Fibroblast of mammary gland (primary cell): ENCODE measurements around the gene GBE1.
A peak's percentile ranks its signal among the peaks of the same experiment; 100 is the strongest.

ENCODE experiments used
- DNase-seq: peaks from one replicate; pipeline ENCODE4 v3.0.0-alpha.2; 2010; ENCODE audit warnings: low read depth
- H3K4me3 ChIP-seq: 2 replicates; pipeline ENCODE4 v1.5.1; 2011; ENCODE audit warnings: low read depth, mild to moderate bottlenecking, low read length, moderate library complexity; ENCODE audit not compliant: control insufficient read depth
- CTCF ChIP-seq: conservative IDR thresholded peaks from 2 replicates; pipeline ENCODE4 v1.5.1; 2011; ENCODE audit warnings: low read depth, low read length, inconsistent platforms; ENCODE audit not compliant: control insufficient read depth, insufficient read depth

The GBE1 gene

DNA sequence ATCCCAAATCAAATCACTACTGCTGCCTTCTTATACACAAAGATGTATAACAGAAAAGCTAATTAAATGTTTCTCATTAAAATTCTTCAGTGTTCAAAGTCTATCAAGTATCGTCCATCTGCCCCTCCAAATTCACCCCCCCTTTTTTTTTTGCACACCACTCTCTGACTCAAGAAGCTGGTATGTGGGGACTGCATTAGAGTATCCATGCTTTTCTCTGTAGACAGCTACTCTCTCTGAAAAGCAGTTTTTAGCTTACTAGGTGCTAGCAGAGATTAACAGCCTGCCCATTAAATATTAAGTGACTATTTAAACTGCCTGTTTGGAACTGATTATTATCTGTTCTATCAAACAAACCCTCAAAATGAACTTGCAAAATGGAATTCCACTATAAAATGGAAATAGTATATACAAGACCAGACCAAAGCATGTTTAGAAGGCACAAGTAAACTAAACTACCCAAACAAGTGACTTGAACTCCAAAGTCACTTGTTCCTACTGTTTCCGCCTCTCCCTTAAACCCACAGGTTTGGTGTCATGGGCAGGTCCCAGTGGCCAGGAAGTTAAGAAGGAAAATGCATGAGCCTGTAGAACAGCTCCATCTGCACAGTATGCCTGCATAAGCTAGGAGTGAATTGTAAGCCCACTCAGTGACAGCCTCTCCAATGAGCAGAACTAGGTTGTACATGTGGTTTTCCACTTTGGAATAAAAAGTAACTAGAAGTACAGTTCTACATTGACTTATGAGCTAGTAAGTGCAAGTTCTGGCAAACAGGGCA, 32.5 kb downstream of the GBE1 start:
- DNase-seq: peak; percentile 47
- H3K4me3 ChIP-seq: no peak overlapping the region
- no peak for TF ChIP-seq CTCF

GRCh38 chr3:81726735-81727134, 34.7 kb downstream of the GBE1 start:
- DNase-seq: peak; percentile 79
- H3K4me3 ChIP-seq: no peak overlapping the region
- TF ChIP-seq CTCF: no peak

DNA sequence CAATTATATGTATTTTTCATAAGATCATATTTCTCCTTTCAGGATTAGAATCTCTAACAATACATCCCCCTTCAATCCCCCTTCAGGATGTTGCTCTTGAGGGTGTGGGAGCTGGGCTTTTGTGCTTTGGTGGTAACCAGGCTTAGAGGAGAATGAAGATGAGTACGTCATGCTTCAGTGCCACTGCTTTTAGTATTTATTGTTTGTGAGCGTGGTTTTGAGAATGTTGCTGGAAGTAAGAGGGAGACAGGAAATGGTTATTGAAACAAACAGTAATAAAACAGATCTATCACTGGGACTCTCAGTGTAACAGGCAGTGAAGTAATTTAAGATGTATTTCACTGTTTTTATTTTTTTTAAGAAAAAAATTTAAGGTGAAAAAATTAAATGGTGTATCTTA, 35.3 kb downstream of the GBE1 start:
- DNase-seq: peak; percentile 68
- H3K4me3 ChIP-seq: no peak overlapping the region
- no peak for TF ChIP-seq CTCF

DNA sequence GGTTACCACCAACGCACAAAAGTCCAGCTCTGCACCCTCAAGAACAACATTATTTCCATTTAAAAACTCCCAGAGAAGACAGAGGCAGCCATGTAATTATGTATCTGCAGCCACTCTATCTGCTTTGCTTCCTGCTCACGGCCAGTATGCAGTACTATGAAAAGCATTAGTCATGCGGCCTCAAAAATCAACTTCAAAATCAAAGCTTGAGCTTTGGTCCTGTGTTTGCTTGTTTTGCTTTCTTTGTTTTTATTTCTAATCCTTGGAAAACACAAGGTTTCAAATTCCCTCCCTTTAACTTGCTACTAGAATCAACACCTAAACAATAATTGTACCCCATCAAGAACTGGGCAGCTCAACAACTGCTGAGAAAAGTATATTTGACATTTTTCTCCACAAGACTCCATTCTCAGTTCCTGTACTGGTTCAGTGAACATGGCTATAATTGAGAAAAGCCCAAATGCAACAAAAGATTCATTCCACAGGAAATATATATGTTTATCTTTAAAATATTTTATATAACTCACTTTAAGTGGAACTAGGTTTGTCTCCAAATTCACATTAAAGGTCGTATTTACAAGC, 37.6 kb downstream of the GBE1 start:
- DNase-seq: peak; percentile 43
- no peak for TF ChIP-seq CTCF
- no peak overlapping the region for H3K4me3 ChIP-seq

- DNase-seq: no peak
- no peak for TF ChIP-seq CTCF
- no peak overlapping the region for H3K4me3 ChIP-seq
Measured at GRCh38 chr3:81718311-81718710, 43.1 kb downstream of the GBE1 start.

- peak; percentile 69 for DNase-seq
- H3K4me3 ChIP-seq: no peak overlapping the region
- TF ChIP-seq CTCF: no peak
Measured at GRCh38 chr3:81716870-81717509, 44.5 kb downstream of the GBE1 start.
